A673 (cell line): ENCODE measurements around the gene FGF11. TPM values are rescaled to one million over a fixed set of nuclear protein-coding genes. Genes with fewer than 3 reads are reported as not detected.

Experiments used
- BruUV-seq: library from RNA; stranded (reverse); fragments of 400-500 nt; replicated peaks from 2 replicates; lab custom pipeline; 2021; lab: Mats Ljungman, UMichigan
- CTCF ChIA-PET: fragments of 300-600 bp; sonication (Branson Sonifier 250); formaldehyde crosslinking; loops from one replicate; lab custom pipeline; 2022; ENCODE audit warnings: antibody characterized with exemption; lab: Charles Lee
- POLR2A ChIA-PET: fragments of 300-600 bp; sonication (Branson Sonifier 250); formaldehyde crosslinking; loops from one replicate; lab custom pipeline; 2022; ENCODE audit warnings: antibody characterized with exemption; ENCODE audit not compliant: low non-redundant PET; lab: Charles Lee
- DNase-seq: peaks from one replicate; pipeline ENCODE4 v3.0.0-alpha.2; 2015; ENCODE audit warnings: low spot score
- H3K27ac ChIP-seq: fragments of 200-600 bp; sonication (generic); 2 replicates; pipeline ENCODE4 v1.5.1; 2016; ENCODE audit warnings: mixed run types, low read depth, mild to moderate bottlenecking, mixed read lengths, antibody characterized with exemption, low read length; ENCODE audit not compliant: poor library complexity, severe bottlenecking
- H3K27me3 ChIP-seq: fragments of 200-600 bp; sonication (generic); replicated peaks from 2 replicates; pipeline ENCODE4 v1.6.1; 2017; ENCODE audit warnings: mixed run types, low read depth, mild to moderate bottlenecking, mixed read lengths, antibody characterized with exemption, low read length; ENCODE audit not compliant: insufficient read depth, poor library complexity
- H3K36me3 ChIP-seq: fragments of 200-600 bp; sonication (generic); 2 replicates; pipeline ENCODE4 v1.6.1; 2016; ENCODE audit warnings: mixed run types, mild to moderate bottlenecking, mixed read lengths, antibody characterized with exemption, low read length; ENCODE audit not compliant: insufficient read depth, poor library complexity, severe bottlenecking
- H3K4me1 ChIP-seq: fragments of 200-600 bp; sonication (generic); 2 replicates; pipeline ENCODE4 v1.6.1; 2017; ENCODE audit warnings: mixed run types, mild to moderate bottlenecking, mixed read lengths, antibody characterized with exemption, low read length; ENCODE audit not compliant: insufficient read depth, poor library complexity, severe bottlenecking
- H3K4me3 ChIP-seq: fragments of 200-600 bp; sonication (generic); 2 replicates; pipeline ENCODE4 v1.5.1; 2016; ENCODE audit warnings: low read depth, mixed run types, mild to moderate bottlenecking, mixed read lengths, low read length; ENCODE audit not compliant: poor library complexity, severe bottlenecking
- H3K9me3 ChIP-seq: fragments of 200-600 bp; sonication (generic); 2 replicates; pipeline ENCODE4 v1.6.1; 2016; ENCODE audit warnings: mixed run types, low read depth, mild to moderate bottlenecking, mixed read lengths, antibody characterized with exemption, low read length; ENCODE audit not compliant: poor library complexity, severe bottlenecking
- EZH2 ChIP-seq: fragments of 200-600 bp; sonication (generic); IDR thresholded peaks from 2 replicates; pipeline ENCODE4 v1.6.1; 2017; ENCODE audit warnings: borderline replicate concordance, low read depth, mild to moderate bottlenecking, mixed read lengths, antibody characterized with exemption, low read length; ENCODE audit not compliant: poor library complexity, severe bottlenecking
- intact Hi-C: fragments of 100-400 bp; cut with micrococcal nuclease; formaldehyde crosslinking; loops from one replicate; pipeline ENCODE4 v1.10.0; 2022; ENCODE audit not compliant: unreplicated experiment
- total RNA-seq: library from RNA; stranded (reverse); gene quantifications from 2 replicates; pipeline ENCODE4 v1.2.3, GENCODE V29; 2021
- TF ChIP-seq, protein P1 (sequence below): fragments of 300-800, 200-600 bp; sonication (generic); conservative IDR thresholded peaks from 2 replicates; pipeline ENCODE4 v1.5.1; 2017; ENCODE audit warnings: low read depth, mild to moderate bottlenecking, antibody characterized with exemption, low read length, moderate library complexity, mixed read lengths

FGF11 gene
- total RNA-seq, 1 experiment from 2014 or later: 18.2 TPM

DNA sequence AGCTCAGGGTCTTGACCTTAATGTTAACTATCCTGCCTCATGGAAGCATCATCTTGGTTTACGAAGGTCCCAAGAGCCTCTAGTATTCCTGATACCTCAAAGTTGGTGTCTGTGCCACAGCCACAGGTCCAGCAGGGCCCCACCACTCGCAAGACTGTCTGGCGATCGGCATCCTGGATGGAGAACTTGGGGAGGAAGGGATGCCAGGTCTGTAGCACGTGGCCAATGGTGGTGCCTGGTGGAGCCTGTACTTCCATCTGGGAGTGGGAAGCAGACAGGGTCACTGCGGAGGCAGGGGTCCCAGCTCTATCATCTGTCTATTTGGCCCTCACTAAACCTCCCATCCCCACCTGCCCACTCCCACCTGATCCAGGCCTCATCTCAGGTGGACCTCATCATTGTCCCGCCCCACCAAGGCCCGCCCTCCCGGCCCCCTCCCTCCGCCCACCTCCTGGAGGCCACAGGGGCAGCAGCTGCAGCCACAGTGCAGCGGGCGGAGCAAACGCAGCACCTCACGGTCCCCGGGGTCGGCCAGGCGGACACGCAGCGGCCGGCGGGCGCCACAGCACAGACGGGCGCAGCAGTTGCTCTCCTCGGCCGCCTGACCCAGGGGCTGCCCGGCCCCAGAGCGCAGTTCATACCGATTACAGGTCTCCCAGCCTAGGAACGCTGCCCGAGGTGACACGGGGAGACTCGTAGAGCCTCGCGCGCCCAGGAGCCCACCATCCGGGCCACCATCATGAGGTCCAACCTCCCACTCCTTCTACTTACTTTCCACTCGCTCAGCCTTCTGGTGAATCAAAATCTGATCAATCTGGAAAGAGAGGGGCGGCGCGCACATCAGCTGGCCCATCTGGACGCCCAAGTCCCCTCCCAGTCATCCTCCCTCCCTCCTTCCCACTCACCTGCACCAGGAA lies 46.4 kb upstream of the FGF11 start:
- TF ChIP-seq, protein P1, sequence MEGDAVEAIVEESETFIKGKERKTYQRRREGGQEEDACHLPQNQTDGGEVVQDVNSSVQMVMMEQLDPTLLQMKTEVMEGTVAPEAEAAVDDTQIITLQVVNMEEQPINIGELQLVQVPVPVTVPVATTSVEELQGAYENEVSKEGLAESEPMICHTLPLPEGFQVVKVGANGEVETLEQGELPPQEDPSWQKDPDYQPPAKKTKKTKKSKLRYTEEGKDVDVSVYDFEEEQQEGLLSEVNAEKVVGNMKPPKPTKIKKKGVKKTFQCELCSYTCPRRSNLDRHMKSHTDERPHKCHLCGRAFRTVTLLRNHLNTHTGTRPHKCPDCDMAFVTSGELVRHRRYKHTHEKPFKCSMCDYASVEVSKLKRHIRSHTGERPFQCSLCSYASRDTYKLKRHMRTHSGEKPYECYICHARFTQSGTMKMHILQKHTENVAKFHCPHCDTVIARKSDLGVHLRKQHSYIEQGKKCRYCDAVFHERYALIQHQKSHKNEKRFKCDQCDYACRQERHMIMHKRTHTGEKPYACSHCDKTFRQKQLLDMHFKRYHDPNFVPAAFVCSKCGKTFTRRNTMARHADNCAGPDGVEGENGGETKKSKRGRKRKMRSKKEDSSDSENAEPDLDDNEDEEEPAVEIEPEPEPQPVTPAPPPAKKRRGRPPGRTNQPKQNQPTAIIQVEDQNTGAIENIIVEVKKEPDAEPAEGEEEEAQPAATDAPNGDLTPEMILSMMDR: no peak
- TF ChIP-seq EZH2: no peak
- Histone ChIP-seq H3K27me3 (no peaks in the 10 kb centered on the region), H3K27ac (no peak overlapping the region), H3K9me3 (no peaks in the 10 kb centered on the region), H3K4me1 (peaks cover 13% of the 10 kb centered on the region), H3K36me3 (no peaks in the 10 kb centered on the region), H3K4me3 (peak overlapping the region; percentile 94)
- intact Hi-C loops: no loop called here
- BruUV-seq: no TSS peak
- no peak for DNase-seq
- ChIA-PET POLR2A (no interaction called here), CTCF (no interaction called here)

DNA sequence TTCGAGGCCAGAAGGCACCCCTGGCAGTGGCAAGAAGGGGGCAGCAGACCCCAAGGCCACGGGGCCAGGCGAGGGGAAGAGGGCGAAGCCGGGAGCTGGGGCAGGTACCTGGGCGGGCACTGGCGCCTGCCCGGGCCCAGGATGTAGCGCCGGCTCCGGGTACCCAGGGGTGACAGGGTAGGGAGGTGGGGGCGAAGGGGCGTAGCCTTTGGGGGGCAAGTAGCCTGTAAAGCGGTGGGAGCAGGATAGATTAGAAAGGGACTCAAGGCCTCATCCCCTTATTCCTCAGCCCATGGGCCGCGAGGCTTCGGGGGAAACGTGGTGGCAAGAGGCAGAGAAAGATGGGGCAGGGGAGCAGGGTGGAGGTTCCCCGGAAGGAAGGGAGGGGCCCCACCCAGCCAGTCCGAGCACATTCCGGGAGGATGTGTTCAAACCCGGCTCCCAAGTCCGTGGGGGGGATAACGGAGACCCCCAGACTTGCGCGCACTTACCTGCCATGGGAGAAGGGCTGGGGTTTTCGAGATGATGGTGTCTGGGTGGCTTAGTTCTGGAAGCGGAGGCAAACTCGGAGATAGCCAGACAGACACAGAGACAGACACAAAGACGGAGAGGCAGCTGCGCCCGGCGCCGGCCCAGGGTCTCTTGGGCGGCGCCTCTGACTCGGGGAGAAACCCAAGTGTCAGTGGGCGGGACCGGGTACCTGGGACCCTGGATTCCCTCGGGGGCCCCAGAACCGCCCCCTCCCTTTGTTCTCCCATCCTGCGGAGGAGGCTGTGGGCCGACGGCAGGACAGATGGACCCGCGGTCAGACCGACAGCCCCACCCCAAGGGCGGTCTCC lies 45.5 kb upstream of the FGF11 start:
- ChIA-PET POLR2A (interaction anchor here (0.9 kb wide), 1 partner anchor 10 kb away, joined by 3 read pairs; no protein-coding TSS in a partner anchor), CTCF (interaction anchor here (0.6 to 1.3 kb wide), 3 partner anchors 10 to 61 kb away, joined by 3 to 6 read pairs (median 6); partner anchors contain the start of gene TMEM256)
- H3K36me3 ChIP-seq: no peaks in the 10 kb centered on the region
- no peaks in the 10 kb centered on the region for H3K9me3 ChIP-seq
- DNase-seq: peak; percentile 38
- TF ChIP-seq, protein P1: no peak; the same call in 1 of the 2 replicates
- H3K27me3 ChIP-seq: no peaks in the 10 kb centered on the region
- peak overlapping the region; percentile 80 for H3K27ac ChIP-seq
- peaks cover 13% of the 10 kb centered on the region for H3K4me1 ChIP-seq
- intact Hi-C loops: no loop called here
- H3K4me3 ChIP-seq: peak overlapping the region; percentile 94
- BruUV-seq: no TSS peak

DNA sequence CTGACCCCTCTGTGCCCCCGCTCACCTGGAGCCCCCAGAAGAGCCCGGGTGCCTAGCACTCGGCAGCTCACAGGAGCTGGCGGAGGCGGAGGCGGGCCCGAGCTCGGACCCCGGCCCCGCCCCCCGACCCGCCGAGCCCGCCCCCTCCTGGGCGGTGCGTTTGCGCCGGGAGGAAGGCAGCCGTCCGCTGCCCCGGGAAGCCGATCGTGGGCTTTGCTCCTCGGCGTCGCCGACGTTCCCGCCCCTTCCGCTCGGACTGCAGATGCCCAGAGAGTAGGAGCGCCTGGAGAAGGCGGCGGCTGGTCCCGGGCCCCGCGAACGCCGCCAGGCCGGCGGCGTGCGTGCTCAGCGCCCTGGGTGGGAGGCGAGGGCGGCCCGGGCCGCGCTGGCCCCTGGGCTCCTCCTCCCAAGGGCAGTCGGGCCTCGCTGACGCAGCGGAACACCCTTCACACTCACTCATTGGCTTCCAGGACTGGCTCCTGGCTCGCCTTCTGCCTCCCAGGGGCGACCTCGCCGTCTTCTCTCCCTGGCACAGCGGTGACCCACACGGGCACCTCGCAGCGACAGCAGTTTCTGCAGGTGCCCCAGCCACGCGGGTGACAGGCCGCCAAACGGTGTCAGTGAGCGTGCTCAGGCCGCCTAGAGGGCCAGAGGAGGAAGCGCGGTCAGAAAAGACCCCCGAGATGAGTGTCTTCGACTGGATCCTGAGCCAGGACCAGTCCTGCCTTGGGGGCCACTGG lies 44.7 kb upstream of the FGF11 start, which contains the start of gene PLSCR3:
PLSCR3 (minus strand) TSS at position 74 of the 740 bp plus-strand sequence. CDS start 415 bp downstream, outside the sequence.
- Histone ChIP-seq H3K4me3 (peak within 1 kb of the TSS; percentile 94), H3K36me3 (no peaks in the 10 kb centered on the region), H3K27ac (peak within 1 kb of the TSS; percentile 80), H3K9me3 (no peaks in the 10 kb centered on the region), H3K27me3 (no peaks in the 10 kb centered on the region), H3K4me1 (peaks cover 13% of the 10 kb centered on the region)
- ChIA-PET POLR2A (interaction anchor here (0.9 kb wide), 1 partner anchor 10 kb away, joined by 3 read pairs; no protein-coding TSS in a partner anchor), CTCF (interaction anchor here (0.6 to 1.3 kb wide), 3 partner anchors 9 to 60 kb away, joined by 3 to 6 read pairs (median 6); partner anchors contain the start of gene TMEM256)
- BruUV-seq: no TSS peak
- DNase-seq: peak; percentile 87
- TF ChIP-seq, protein P1: peak; percentile 50
- no peak for TF ChIP-seq EZH2
- intact Hi-C loops: no loop called here
